Fibroblast of skin of right biceps (primary cell): Measurements from ENCODE around the gene CELSR1.

Experiments
- DNase-seq: peaks from one replicate; pipeline ENCODE4 v3.0.0-alpha.2; 2013

CELSR1 gene

DNA sequence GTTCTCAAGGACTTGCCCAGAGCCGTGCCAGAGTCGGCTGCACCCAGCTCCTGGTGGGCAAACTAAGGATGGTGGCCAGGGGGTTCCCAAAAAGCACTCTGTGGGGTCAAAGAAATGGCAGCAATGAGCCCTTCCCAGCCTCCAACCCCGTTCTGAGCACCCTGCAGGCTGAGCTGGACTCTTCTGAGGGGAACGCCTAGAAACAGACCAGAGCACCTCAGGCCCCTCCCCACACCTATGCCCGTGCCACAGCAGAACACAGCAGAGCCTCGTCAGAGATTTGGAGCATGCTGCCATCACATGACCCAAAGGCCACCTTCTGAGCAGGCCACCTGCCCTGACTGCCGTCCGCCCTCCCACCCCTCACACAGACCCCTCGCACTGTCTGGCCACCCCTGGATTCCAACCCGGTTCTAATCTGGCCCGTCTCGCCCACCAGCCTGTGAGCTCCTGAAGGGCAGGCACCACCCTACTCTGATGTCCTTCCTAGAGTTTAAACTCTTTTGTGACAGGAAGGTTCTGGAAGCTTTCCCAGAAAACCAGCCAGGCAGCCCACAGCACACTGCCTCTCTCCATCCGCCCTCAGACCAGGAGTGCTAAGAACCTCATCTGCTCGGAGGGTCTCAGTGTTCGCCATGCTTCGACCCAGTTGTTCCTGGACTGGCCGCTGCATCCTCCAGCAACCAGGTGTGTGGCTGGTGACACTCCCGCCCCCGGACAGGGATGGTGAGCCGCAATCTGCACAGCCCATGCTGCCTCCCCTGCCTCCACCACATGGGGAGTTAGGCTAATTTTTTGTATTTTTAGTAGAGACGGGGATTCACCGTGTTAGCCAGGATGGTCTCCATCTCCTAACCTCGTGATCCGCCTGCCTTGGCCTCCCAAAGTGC lies 97.6 kb downstream of the CELSR1 start:
- no peak for DNase-seq

DNA sequence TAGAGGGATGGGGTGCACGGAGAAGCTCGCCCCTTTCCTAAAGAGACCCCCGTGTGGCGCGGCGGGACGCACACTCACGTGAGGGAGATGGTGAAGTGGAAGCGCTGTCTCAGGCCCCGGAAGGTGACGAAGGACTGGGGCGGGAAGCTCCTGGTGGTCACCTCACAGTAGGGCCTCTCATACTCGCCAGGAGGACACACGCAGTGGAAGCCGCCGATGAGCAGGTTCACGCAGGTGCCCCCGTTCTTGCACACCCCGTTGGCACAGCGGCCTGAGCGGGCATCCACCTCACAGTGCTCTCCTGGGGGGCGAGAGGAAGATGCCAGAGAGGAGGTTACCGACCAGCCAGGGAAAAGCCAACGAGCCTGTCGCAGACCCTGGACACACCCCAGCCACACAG lies 98.3 kb downstream of the CELSR1 start:
- no peak for DNase-seq

DNA sequence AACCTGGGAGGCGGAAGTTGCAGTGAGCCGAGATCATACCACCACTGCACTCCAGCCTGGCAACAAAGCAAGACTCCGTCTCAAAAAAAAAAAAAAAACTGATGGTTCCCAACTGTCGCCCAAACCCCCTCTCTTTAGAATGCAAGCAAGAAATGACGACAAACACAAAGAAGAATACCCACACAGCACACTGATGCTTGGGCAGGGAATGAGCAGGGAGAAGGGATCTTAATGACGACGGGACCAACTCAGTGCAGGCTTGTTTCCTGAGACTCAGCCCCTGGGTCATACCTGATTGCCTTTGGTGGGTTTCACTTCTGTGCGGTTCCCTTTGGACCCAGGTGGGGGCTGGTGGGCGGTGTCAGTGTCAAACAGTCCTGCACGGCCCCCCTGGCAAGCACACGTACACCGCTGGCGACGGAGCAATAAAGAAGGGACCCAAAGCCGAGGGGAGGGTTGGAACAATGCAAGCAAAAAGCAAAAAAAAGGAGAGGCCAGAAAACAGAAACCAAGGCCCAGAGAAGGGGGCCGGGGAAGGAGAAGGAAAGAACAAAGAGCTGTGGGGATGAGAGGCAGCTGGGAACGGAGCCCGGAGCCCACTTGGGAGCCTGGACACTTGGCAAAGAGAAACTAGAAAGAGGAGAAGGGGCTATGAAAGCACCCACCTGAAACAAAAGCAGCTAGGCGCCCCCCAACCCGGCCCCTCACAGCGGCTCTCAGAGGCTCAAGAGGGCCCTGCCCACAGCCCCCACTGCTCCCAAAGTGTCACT lies 99.6 kb downstream of the CELSR1 start:
- DNase-seq: no peak

DNA sequence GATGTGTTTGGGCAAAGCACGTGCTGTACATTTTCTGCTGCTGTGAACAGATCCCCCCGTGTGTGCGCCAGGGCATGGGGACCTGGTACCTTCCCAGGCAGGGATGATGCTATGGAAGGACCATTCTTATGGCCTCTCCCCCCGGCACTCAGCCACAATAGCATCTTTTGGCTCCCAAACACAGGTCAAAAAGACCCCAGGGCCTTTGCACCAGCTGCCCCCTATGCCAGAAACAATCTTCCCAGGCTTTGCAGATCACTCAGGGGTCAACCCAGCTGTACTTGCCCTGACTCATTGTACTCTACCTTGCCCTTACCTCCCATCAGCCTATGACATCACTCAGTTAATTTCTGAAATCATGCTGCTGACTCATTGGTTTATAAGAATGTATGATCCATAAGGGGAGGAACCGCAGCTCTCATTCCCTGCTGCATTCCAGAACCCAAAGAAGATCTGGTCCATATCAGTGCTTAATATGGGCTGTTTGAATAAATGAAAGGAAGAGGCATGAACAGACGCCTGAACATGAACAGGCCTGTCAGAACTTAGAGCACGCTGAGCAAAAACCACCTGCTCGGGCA lies 100.7 kb downstream of the CELSR1 start:
- DNase-seq: peak; percentile 58

DNA sequence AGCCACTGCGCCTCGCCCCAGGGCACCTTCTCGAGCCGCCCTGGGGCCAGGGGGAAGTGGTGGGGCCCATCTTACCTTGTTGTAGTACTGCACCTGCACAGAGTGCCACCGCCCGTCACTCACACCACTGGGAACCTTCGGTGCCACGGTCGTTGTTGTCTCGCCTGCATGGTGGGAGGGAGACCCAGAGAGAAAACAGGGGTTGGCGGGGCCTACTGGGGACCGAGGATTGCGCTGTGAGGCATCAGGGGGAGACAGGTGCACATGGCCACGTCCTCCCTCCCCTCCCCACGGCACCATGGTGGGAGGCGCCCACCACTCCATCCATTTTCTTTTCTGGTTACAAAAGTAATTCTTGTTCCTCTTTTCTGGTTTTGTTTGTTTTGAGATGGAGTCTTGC lies 104.1 kb downstream of the CELSR1 start:
- DNase-seq: no peak

DNA sequence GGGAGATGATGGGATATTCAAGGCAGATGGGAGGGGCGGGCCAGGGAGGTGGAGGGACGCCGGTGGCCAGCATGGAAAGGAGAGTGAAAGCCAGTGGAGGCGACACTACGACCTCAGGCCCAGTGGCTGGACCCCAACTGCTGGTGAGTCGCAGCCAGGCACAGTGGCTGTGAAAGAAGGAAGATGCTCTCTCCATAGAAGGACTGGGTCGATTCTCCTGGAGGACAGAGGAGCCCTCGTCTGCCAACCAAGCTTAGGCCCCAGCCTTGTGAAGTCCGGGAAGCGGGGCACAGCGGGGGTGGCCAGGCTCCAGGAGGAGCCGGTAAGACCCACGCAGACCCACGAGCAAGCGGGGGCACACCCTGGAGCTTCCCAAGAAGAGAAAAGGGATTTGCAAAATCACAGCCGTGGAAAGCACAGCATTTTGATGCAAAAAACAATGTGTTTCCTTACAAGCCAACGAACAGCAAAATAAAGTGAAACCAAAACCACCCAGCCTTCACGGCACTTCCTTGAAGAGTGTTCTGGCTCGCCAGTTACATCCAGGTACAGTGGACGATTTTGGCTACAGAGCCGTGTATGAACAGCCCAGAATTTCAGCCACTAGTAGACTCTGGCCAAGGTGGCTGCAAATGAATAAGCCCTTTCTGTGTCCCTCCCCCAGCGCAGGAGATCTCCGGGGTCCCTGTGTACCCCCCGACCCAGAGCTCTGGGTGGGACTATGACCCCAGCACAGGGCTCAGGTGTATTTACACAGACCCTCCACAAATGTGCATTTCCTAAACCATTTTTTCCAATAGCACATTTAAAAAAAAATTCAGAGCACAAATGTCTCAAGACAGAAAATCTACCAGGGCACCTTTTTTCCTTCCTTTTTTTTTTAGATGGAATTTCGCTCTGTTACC lies 105.0 kb downstream of the CELSR1 start:
- no peak for DNase-seq

DNA sequence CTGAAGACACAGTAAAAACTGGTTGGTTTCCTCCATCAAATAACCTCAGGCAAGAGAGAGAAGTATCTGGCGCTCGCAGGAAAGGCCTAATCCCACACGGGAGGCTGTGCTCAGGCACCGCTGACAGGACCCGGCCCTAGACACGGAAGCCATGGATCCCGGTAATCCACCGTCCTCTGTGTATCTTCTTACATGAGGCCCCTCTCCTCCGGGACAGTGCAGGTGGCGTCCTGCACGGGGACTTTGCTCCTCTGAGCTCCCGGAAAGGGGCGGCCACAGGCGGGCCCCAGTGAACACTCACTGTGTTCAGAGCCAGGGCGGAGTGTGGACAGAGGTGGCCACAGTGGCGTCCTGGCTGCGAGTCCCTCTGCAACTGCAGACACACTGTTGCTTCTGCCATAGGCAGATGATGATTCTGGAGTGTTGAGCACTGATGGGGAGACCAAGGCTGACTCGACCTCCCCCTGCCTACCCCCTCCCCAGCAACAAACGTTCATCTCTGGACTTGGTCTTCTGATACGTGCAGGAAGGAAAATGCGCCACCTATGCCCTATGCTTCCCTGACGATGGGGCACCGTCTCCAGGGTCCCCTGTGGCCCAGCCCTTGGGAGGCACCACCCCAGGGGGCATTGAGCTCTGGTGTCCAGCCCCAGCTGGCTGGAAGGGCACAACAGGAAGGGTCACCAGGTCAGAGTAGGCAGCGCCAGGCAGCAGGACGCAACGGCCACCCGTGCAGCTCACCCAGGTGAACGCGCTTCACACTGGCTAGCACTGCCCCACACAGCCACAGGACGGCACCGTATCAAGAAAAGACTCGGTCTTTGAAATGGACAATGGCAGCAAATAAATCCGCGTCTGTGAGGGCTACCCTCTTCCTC lies 106.2 kb downstream of the CELSR1 start:
- no peak for DNase-seq

DNA sequence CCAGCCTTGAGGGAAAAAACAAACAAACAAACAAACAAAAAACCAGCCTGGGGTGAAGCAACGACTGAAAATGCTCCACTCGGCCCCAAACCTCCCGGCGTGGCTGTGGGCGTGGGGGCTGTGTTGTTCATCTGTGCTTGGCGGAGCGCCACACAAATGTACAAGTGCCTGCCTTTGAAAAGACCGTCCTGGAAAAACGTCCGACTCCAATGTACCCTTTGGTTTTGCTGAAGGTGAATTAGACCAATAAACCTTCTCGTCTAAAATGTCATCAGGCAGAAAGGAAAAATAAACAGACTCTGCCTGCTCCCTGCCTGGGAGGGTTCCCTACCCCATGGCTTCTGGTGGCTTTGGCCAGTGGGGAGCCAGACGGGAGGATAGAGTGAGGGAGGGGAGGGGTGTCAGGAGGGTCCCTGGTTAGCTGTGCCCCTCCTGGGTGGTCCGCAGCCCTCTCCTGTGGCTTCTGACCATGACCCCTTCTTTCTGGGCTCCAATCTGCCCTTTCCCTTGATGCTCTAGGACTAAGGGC lies 108.0 kb downstream of the CELSR1 start:
- DNase-seq: no peak

DNA sequence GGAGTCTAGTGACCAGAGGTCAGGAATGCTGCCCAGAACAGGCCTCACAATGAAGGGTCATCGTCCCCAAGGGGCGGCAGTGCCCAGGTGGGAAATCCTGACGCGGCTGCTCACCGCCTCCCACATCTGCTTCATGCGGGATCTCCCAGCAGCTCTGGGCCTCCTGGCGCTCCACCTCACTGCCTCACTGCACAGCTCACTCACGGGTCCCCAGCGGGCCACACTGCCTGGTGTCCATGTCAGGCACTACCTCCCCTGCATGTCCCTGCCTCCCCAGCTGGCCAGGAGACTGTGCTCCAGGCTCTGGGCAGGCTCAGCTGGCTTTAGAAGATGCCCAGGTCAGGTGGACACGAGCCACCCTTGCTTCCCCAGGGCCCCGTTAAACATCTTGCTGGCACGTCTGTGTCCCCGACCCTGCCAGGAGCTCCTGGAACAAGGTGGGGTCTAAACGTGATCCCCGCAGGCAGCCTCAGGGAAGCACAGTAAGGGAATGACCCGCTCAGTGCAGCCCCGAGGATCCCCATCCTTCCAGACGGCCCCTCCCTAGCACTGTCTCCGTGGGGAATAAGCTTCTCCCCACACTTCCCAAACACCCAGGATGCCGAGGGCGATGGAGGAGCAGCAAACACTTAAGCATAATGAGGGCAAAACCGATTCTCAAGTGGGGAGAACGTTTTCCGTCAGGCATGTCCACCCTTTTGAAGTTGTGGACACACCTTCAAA lies 108.7 kb downstream of the CELSR1 start:
- no peak for DNase-seq

DNA sequence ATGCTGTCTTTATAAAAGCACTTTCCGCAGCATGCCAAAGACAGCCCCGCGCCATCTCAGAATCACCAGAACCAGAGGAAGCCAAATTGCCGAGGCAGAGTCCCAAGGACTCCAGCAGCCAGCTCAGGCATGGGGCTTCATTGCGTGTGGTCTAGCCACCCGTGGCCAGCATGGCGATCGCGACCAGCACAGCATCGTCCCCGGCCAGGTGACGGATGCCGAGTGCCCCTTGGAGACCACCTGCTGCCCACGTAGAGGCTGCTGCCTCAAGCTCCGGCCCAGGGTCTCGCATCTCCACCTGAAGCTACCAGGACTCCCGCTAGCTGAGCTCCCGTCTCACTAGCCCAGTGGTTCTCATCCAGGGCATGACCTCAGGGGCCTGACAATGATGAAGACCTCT lies 109.2 kb downstream of the CELSR1 start:
- DNase-seq: no peak

DNA sequence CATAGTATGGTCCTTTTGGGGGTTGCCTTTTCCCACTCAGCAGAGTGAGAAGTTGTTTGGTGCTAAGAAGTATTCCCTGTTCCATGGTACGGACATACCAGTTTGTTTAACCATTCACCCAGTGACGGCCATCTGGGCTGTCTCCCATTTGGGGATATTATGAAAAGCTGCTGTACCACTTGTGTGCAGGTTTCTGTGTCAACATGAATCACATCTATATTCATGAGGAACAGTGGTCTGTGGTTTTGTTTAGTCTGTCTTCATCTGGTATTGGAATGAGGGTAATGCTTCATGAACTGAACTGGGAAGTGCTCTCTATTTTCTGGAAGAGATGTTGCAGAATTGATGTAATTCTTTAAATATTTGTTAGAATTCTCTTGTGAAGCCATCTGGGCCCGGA lies 112.4 kb downstream of the CELSR1 start:
- peak; percentile 76 for DNase-seq

DNA sequence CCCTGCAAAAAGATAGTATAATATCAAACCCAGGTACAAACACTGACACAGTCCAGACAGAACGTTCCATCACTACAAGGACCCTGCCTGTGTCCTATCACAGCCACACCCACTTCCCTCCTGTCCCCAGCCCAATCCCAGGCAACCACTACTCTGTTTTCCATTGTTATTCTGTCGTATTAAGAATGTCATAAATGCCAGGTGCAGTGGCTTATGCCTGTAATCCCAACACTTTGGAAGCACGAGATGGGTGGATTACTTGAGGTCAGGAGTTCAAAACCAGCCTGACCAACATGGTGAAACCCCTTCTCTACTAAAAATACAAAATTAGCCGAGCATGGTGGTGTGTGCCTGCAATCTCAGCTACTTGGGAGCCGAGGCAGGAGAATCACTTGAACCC lies 112.9 kb downstream of the CELSR1 start:
- no peak for DNase-seq

DNA sequence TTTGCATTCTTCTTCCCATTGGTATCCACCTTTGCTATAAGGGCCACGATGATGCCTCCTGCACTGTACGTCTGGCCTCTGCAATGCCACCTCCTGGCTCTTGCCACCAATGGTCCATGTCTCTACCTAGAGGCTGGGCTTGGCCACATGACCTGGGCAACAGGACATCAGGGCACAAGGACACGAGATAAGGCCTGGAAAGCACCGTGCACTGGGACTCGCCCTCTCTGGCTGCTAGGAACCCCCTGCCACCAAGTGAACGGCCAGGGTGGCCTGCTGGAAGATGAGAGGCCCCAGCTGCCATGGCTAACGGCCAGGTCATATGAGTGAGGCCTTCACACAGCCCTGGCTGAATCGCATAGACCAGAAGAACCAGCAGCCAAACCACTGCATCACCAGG lies 114.5 kb downstream of the CELSR1 start:
- DNase-seq: no peak

DNA sequence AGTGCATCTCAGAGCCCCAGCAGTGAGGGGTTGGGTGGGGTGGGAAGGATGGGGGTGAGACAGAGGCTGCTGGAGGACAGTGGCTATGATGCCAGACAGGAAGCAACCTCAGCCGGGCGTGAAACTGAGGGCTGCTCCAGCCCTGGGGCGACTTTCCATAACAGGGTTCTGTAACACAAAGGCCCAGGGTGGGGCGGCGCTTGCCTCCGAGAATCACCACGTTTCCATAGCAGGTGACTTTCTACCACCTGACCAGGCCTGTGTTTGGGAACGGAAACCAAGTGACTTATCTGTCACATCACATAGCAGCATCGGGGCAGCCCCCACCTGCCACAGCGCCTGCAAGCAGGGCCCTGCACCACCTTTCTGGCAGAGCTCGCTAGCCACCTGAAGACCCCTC lies 116.2 kb downstream of the CELSR1 start:
- no peak for DNase-seq

DNA sequence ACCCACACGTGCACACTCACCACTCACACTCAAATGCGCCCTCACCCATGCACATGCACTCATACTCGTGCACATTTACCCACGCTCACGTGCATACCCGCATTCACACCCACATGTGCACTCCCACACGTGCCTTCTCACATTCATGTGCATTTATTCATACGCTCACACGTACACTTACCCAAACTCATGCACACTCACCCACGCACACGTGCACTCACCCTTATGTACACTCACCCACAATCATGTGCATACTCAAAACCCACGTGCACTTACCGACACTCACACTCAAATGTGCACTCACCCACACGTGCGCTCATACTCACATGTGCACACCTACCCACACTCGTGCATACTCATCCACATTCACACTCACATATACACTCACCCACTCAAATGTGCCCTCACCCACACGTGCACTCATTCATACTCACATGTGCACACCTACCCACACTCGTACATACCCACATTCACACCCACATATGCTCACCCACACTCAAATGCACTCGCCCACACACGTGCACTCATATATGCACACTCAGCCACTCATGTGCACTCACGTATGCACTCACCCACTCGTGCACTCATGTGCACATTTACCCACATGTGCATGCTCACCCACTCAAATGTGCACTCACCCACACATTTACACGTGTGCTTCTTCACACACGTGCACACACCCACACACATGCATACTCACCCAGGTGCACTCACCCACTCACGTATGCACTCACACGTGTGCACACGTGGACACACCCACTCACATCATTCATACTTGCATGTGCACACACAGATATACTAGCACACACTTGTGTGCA lies 117.5 kb downstream of the CELSR1 start:
- DNase-seq: no peak

DNA sequence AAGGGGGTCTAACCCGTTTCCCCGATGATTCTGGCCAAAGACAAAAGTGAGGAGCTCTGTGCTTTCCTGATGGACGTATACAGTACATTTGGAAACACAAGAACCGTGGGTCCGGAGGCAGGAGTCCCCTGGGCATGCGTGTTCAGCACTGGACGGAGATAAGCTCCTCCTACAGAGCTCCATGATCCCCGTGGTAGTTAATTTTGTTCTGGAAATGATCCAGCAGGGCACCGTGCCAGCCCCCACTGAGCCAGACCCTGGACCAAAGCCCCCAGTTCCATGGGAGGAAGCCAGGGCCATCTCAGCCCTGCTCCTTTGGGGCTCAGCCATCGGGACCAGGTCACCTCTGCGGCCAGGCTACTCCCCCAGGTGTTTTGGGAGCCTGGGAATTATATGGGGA lies 118.6 kb downstream of the CELSR1 start:
- DNase-seq: no peak

DNA sequence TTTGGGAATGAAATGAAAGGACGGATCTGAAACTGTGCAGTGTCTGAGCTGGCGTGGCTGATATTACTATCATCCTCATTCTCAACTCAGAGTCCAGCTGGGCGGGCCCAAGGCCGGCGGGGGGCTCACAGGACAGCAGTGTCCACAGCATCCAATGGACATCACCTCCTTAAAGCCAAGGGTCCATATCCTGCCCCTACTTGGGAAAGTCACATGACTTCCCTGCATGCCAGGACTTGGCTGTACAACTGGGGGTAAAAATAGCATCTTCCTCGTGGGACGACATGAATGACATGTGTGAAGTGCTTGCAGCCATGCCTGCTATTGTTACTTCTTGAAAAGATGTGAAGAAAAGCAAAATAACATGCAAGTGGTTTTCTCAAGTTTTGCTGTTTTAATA lies 119.7 kb downstream of the CELSR1 start:
- no peak for DNase-seq

DNA sequence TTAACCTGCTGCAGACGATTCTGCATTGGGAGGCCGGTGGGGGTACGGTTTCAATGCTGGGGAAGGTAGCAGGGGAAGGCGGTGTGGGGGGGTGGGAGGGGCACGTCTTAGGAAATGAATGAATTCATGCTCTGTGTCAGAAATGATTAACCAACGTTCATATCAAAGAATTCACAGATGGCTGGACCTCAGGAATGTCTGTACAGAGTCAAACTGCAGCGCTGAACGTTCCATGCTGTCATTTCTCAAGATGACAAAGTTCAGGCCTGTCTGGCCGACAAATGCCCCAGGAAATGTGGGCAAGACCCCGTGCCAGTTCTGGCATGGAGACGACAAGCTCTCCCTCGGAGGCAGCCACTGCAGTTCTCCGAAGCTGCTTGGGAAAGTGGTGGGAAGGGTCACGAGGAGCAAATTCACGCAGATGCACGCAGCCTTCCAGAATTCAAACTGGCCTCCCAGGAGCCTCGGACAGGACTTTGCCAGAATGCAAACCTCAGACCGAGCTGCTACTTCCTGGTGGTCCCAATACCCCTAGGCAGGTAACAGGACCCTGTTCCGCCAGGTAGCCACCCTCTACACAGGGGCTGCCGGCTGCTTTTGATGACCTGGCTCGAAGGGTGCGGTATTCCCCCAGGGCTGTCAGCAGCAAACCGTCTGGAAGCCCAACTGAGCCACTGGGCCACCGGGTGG lies 120.4 kb downstream of the CELSR1 start:
- peak; percentile 25 for DNase-seq

DNA sequence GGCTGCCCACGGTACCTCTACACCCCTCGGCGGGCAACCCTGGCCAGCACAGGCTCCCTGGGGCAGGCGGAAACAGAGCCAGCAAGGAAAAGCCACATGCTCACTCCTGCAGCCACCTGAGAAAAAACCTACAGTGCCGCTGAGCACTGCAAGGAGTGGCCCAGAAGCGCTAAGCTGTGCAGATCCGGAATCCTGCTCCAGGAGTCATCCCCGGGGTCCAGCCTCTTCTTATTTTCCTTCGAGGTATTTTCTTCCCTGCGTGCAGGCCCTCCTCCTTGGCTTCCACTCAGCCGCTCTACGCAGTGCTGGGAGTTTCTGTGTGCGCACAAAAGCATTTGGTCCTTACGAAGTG lies 120.9 kb downstream of the CELSR1 start:
- no peak for DNase-seq
